ENCODE results near the gene LIF. TPM values are rescaled to one million over a fixed set of nuclear protein-coding genes. Genes with fewer than 3 reads are reported as not detected.
"Not testable (repeated sequence)": the region's sequence is repeated elsewhere in the genome, so short reads cannot be mapped to it uniquely, and the experiment has no call there.

LIF gene
- total and polyA plus RNA-seq, 2 donors from 2014 or later, result 0.67 to 10.7 TPM

- DNase-seq, result peak in 3 of 5 donors; percentile 63 to 83 (median 76)
- TF ChIP-seq CTCF (IDR thresholded peaks at IDR 0.05; ENCODE audit: borderline replicate concordance, extremely low read depth, insufficient read depth), result peak; percentile 6
- no peak overlapping the region for H3K4me3 ChIP-seq (ENCODE audit: low read length in 3 of 3)
- H3K9ac ChIP-seq (ENCODE audit: low read length in 3 of 3), result no peak overlapping the region
- no peaks in the 10 kb centered on the region for H3K36me3 ChIP-seq (ENCODE audit: control insufficient read depth in 2 of 3, insufficient read depth in 3 of 3, low read length in 3 of 3)
- peaks cover 0 to 2% (median 0%) of the 10 kb centered on the region in 3 donors for H3K4me1 ChIP-seq (ENCODE audit: control insufficient read depth in 2 of 3, insufficient read depth in 2 of 3, low read depth in 1 of 3, low read length in 3 of 3)
- H3K27me3 ChIP-seq (ENCODE audit: control insufficient read depth, insufficient read depth, low read length), result no peaks in the 10 kb centered on the region
- intact Hi-C loops (cut with DNase I), result no loop called here
- H3K27ac ChIP-seq (ENCODE audit: low read depth in 2 of 2, low read length in 2 of 2), result no peak overlapping the region
- no peak for FAIRE-seq
- no peaks in the 10 kb centered on the region for H3K9me3 ChIP-seq (ENCODE audit: control insufficient read depth in 2 of 3, insufficient read depth in 1 of 3, low read length in 3 of 3)
These were observed 27.4 kb downstream of the LIF start for GRCh38 chr22:30219049-30219654.

- Histone ChIP-seq H3K9ac (ENCODE audit: low read length in 3 of 3) (no peak overlapping the region), H3K27ac (ENCODE audit: low read depth in 2 of 2, low read length in 2 of 2) (no peak overlapping the region), H3K9me3 (ENCODE audit: control insufficient read depth in 2 of 3, insufficient read depth in 1 of 3, low read length in 3 of 3) (no peaks in the 10 kb centered on the region), H3K27me3 (ENCODE audit: control insufficient read depth, insufficient read depth, low read length) (no peaks in the 10 kb centered on the region), H3K4me3 (ENCODE audit: low read length in 3 of 3) (no peak overlapping the region), H3K36me3 (ENCODE audit: control insufficient read depth in 2 of 3, insufficient read depth in 3 of 3, low read length in 3 of 3) (no peaks in the 10 kb centered on the region), H3K4me1 (ENCODE audit: control insufficient read depth in 2 of 3, insufficient read depth in 2 of 3, low read depth in 1 of 3, low read length in 3 of 3) (peaks cover 0 to 4% (median 2%) of the 10 kb centered on the region in 3 donors)
- TF ChIP-seq CTCF (IDR thresholded peaks at IDR 0.05; ENCODE audit: borderline replicate concordance, extremely low read depth, insufficient read depth), result no peak
- DNase-seq (no peak), FAIRE-seq (no peak)
- intact Hi-C loops (cut with DNase I), result no loop called here
These were observed 28.6 kb downstream of the LIF start for GRCh38 chr22:30217698-30218560.

GRCh38 chr22:30216710-30217109, 29.8 kb downstream of the LIF start:
- Histone ChIP-seq H3K27me3 (ENCODE audit: control insufficient read depth, insufficient read depth, low read length) (no peaks in the 10 kb centered on the region), H3K27ac (ENCODE audit: low read depth in 2 of 2, low read length in 2 of 2) (no peak overlapping the region), H3K4me1 (ENCODE audit: control insufficient read depth in 2 of 3, insufficient read depth in 2 of 3, low read depth in 1 of 3, low read length in 3 of 3) (peaks cover 0 to 6% (median 2%) of the 10 kb centered on the region in 3 donors), H3K9ac (ENCODE audit: low read length in 3 of 3) (no peak overlapping the region), H3K9me3 (ENCODE audit: control insufficient read depth in 2 of 3, insufficient read depth in 1 of 3, low read length in 3 of 3) (no peaks in the 10 kb centered on the region), H3K36me3 (ENCODE audit: control insufficient read depth in 2 of 3, insufficient read depth in 3 of 3, low read length in 3 of 3) (no peaks in the 10 kb centered on the region), H3K4me3 (ENCODE audit: low read length in 3 of 3) (no peak overlapping the region)
- no peak for DNase-seq
- FAIRE-seq, result no peak
- no peak for TF ChIP-seq CTCF (IDR thresholded peaks at IDR 0.05; ENCODE audit: borderline replicate concordance, extremely low read depth, insufficient read depth)
- intact Hi-C loops (cut with DNase I), result no loop called here

- H3K36me3 ChIP-seq (ENCODE audit: control insufficient read depth in 2 of 3, insufficient read depth in 3 of 3, low read length in 3 of 3); FAIRE-seq; H3K27ac ChIP-seq (ENCODE audit: low read depth in 2 of 2, low read length in 2 of 2); H3K9me3 ChIP-seq (ENCODE audit: control insufficient read depth in 2 of 3, insufficient read depth in 1 of 3, low read length in 3 of 3); H3K4me1 ChIP-seq (ENCODE audit: control insufficient read depth in 2 of 3, insufficient read depth in 2 of 3, low read depth in 1 of 3, low read length in 3 of 3); H3K9ac ChIP-seq (ENCODE audit: low read length in 3 of 3); intact Hi-C loops (cut with DNase I); DNase-seq; H3K27me3 ChIP-seq (ENCODE audit: control insufficient read depth, insufficient read depth, low read length); H3K4me3 ChIP-seq (ENCODE audit: low read length in 3 of 3): not testable (repeated sequence)
These were observed 30.3 kb downstream of the LIF start for GRCh38 chr22:30216272-30216671.
